ENCODE data around the gene PLA2G6. TPM values are rescaled to one million over a fixed set of nuclear protein-coding genes. Genes with fewer than 3 reads are reported as not detected.

Gene PLA2G6
- total and polyA plus RNA-seq, 2 of the 13 experiments (the other 11 are each of a cell fraction or from before 2014, with no cell fraction given) = 4.8 to 11.5 TPM

DNA sequence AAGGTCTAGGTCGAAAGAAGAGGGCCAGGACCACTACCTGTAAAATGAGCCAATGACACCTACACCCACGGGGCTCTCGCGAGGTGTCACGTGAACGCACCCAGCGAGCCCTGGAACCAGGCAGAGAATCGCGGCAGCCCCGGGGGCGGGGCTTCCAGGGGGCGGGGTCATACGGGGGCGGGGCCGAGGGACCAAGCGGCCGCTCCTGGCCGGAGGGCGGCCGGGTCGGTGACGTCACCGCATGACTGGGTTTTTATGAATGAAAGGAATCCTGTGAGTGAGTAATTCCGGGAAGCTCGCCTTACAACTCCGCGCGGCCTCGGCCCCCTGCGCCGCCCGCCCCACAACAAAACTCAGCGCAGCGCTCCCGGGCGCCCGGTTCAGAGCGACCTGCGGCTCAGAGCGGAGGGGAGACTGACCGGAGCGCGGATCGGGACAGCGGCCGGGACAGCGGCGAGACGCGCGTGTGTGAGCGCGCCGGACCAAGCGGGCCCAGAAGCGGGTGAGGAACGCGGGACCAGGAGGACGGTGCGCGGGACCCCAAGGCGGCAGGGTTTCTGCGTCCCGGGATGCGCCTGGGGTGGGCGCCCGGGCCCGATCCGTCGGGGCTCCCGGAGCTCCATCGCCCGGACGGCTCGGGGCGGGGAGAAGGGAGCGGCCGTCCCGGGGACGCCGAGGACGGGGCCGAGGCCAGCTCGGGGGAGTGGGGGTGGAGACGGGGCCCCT, 20.2 kb upstream of the PLA2G6 start, which contains the start of gene MAFF (continued):
- TF ChIP-seq, protein P1, sequence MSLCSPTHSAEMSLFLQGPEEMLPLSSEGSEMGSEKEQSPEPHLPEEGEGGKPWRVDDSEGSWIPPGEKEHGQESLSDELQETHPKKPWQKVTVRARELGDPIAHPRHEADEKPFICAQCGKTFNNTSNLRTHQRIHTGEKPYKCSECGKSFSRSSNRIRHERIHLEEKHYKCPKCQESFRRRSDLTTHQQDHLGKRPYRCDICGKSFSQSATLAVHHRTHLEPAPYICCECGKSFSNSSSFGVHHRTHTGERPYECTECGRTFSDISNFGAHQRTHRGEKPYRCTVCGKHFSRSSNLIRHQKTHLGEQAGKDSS (CRISPR knock-in tag; IDR thresholded peaks at IDR 0.05; ENCODE audit: borderline replicate concordance, low read depth) = no peak; the same call in 1 of the 2 replicates
- TF ChIP-seq TMF1 (CRISPR knock-in tag; IDR thresholded peaks at IDR 0.05; ENCODE audit: low read depth) = no peak
- peak; percentile 64; the same call in 1 of the 2 replicates for TF ChIP-seq KLF6 (CRISPR knock-in tag; IDR thresholded peaks at IDR 0.05)
- TF ChIP-seq LCORL (IDR thresholded peaks at IDR 0.05) = no peak
- TF ChIP-seq LCORL (CRISPR knock-in tag; IDR thresholded peaks at IDR 0.05) = no peak
- no peak for TF ChIP-seq SIX1 (CRISPR knock-in tag; IDR thresholded peaks at IDR 0.05; ENCODE audit: borderline replicate concordance)
- TF ChIP-seq ZNF740 (CRISPR knock-in tag; IDR thresholded peaks at IDR 0.05) = no peak
- TF ChIP-seq GATA4 (IDR thresholded peaks at IDR 0.05; ENCODE audit: borderline replicate concordance, low read depth) = no peak
- TF ChIP-seq KLF9 (CRISPR knock-in tag; IDR thresholded peaks at IDR 0.05; ENCODE audit: low read depth) = no peak
- no peak for TF ChIP-seq ATF1 (CRISPR knock-in tag; IDR thresholded peaks at IDR 0.05)
- TF ChIP-seq SCMH1 (CRISPR knock-in tag; IDR thresholded peaks at IDR 0.05; ENCODE audit: borderline replicate concordance) = no peak
- TF ChIP-seq ZNF598 (CRISPR knock-in tag; IDR thresholded peaks at IDR 0.05; ENCODE audit: borderline replicate concordance) = no peak
- no peak for TF ChIP-seq ZNF616 (CRISPR knock-in tag; IDR thresholded peaks at IDR 0.05; ENCODE audit: low read depth)
- TF ChIP-seq ZNF124 (CRISPR knock-in tag; IDR thresholded peaks at IDR 0.05) = no peak
- peak; percentile 65; the same call in 1 of the 2 replicates for TF ChIP-seq ZFX (CRISPR knock-in tag; IDR thresholded peaks at IDR 0.05; ENCODE audit: low read depth)
- TF ChIP-seq, protein P2, sequence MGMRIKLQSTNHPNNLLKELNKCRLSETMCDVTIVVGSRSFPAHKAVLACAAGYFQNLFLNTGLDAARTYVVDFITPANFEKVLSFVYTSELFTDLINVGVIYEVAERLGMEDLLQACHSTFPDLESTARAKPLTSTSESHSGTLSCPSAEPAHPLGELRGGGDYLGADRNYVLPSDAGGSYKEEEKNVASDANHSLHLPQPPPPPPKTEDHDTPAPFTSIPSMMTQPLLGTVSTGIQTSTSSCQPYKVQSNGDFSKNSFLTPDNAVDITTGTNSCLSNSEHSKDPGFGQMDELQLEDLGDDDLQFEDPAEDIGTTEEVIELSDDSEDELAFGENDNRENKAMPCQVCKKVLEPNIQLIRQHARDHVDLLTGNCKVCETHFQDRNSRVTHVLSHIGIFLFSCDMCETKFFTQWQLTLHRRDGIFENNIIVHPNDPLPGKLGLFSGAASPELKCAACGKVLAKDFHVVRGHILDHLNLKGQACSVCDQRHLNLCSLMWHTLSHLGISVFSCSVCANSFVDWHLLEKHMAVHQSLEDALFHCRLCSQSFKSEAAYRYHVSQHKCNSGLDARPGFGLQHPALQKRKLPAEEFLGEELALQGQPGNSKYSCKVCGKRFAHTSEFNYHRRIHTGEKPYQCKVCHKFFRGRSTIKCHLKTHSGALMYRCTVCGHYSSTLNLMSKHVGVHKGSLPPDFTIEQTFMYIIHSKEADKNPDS (CRISPR knock-in tag; IDR thresholded peaks at IDR 0.05) = 0 out of 2 replicates have a peak, but pooled peaks have one; percentile 21
- no peak for TF ChIP-seq NFYB (CRISPR knock-in tag; IDR thresholded peaks at IDR 0.05)
- TF ChIP-seq, protein P3, sequence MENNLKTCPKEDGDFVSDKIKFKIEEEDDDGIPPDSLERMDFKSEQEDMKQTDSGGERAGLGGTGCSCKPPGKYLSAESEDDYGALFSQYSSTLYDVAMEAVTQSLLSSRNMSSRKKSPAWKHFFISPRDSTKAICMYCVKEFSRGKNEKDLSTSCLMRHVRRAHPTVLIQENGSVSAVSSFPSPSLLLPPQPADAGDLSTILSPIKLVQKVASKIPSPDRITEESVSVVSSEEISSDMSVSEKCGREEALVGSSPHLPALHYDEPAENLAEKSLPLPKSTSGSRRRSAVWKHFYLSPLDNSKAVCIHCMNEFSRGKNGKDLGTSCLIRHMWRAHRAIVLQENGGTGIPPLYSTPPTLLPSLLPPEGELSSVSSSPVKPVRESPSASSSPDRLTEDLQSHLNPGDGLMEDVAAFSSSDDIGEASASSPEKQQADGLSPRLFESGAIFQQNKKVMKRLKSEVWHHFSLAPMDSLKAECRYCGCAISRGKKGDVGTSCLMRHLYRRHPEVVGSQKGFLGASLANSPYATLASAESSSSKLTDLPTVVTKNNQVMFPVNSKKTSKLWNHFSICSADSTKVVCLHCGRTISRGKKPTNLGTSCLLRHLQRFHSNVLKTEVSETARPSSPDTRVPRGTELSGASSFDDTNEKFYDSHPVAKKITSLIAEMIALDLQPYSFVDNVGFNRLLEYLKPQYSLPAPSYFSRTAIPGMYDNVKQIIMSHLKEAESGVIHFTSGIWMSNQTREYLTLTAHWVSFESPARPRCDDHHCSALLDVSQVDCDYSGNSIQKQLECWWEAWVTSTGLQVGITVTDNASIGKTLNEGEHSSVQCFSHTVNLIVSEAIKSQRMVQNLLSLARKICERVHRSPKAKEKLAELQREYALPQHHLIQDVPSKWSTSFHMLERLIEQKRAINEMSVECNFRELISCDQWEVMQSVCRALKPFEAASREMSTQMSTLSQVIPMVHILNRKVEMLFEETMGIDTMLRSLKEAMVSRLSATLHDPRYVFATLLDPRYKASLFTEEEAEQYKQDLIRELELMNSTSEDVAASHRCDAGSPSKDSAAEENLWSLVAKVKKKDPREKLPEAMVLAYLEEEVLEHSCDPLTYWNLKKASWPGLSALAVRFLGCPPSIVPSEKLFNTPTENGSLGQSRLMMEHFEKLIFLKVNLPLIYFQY (CRISPR knock-in tag; IDR thresholded peaks at IDR 0.05; ENCODE audit: borderline replicate concordance) = no peak
- no peak; the same call in 1 of the 2 replicates for TF ChIP-seq ZNF12 (CRISPR knock-in tag; IDR thresholded peaks at IDR 0.05)
- no peak for TF ChIP-seq NFRKB (IDR thresholded peaks at IDR 0.05)
- TF ChIP-seq PBX2 (CRISPR knock-in tag; IDR thresholded peaks at IDR 0.05) = no peak
